HG03558 (cell line): ENCODE measurements around the gene OR8G5.
"Not testable (repeated sequence)": the region's sequence is repeated elsewhere in the genome, so short reads cannot be mapped to it uniquely, and the experiment has no call there.

Experiments used
- ATAC-seq: cut with Tn5 transposase; IDR thresholded peaks from one replicate; pipeline ENCODE4 v1.9.1; 2021; ENCODE audit warnings: moderate number of reproducible peaks; ENCODE audit not compliant: unreplicated experiment; ENCODE audit errors: extremely low read depth

The OR8G5 gene

GRCh38 chr11:124256076-124256475, at the start of gene OR8G5:
TSS of gene OR8G5 (plus strand) at chr11:124256376. CDS start at chr11:124264932, 8,556 bp downstream.
- no peak for ATAC-seq

- ATAC-seq, result no peak
These were observed 48.9 kb upstream of the OR8G5 start for GRCh38 chr11:124207102-124207792.

- no peak for ATAC-seq
These were observed 46.3 kb upstream of the OR8G5 start for GRCh38 chr11:124209824-124210357.

GRCh38 chr11:124210421-124210820, 45.8 kb upstream of the OR8G5 start:
- no peak for ATAC-seq

GRCh38 chr11:124211321-124211720, 44.9 kb upstream of the OR8G5 start:
- no peak for ATAC-seq

- no peak for ATAC-seq
These were observed 42.1 kb upstream of the OR8G5 start for GRCh38 chr11:124214027-124214426.

- ATAC-seq, result no peak
These were observed 37.0 kb upstream of the OR8G5 start for GRCh38 chr11:124219126-124219525.

- ATAC-seq, result no peak
These were observed 33.8 kb upstream of the OR8G5 start for GRCh38 chr11:124222407-124222806.

- not testable (repeated sequence) for ATAC-seq
These were observed 31.4 kb upstream of the OR8G5 start for GRCh38 chr11:124224618-124225423.

GRCh38 chr11:124225471-124225870, 30.7 kb upstream of the OR8G5 start:
- no peak for ATAC-seq

GRCh38 chr11:124233376-124233775, 22.8 kb upstream of the OR8G5 start:
- no peak for ATAC-seq

- ATAC-seq, result no peak
These were observed 17.7 kb upstream of the OR8G5 start for GRCh38 chr11:124238512-124238911.

GRCh38 chr11:124240621-124241397, 15.4 kb upstream of the OR8G5 start, which contains the start of gene OR8G1:
TSS of gene OR8G1 (plus strand) at chr11:124241095. CDS start at chr11:124249676, 8,581 bp downstream.
- ATAC-seq, result no peak

GRCh38 chr11:124249869-124250268, 6.3 kb upstream of the OR8G5 start:
- ATAC-seq, result not testable (repeated sequence)

GRCh38 chr11:124265041-124265440, 8.9 kb downstream of the OR8G5 start:
- ATAC-seq, result not testable (repeated sequence)

GRCh38 chr11:124270886-124271285, 14.7 kb downstream of the OR8G5 start:
- ATAC-seq, result not testable (repeated sequence)

GRCh38 chr11:124274000-124274399, 17.8 kb downstream of the OR8G5 start:
- ATAC-seq, result no peak

GRCh38 chr11:124276081-124276480, 19.9 kb downstream of the OR8G5 start:
- no peak for ATAC-seq

- ATAC-seq, result no peak
These were observed 21.0 kb downstream of the OR8G5 start for GRCh38 chr11:124277207-124277606.

GRCh38 chr11:124277804-124278203, 21.6 kb downstream of the OR8G5 start:
- ATAC-seq, result no peak
